Activated naive CD4-positive, alpha-beta T cell (primary cell): ENCODE results near the gene SEPTIN3.
"Not testable (repeated sequence)": the region's sequence is repeated elsewhere in the genome, so short reads cannot be mapped to it uniquely, and the experiment has no call there.

ENCODE experiments used
- DNase-seq, 4 experiments: peaks; one replicate each; lab custom pipeline; 2025; lab: John Stamatoyannopoulos, UW

Gene SEPTIN3

GRCh38 chr22:41940832-41941765, 28.1 kb upstream of the SEPTIN3 start:
- DNase-seq, result peak; percentile 57 to 81 (median 64)

- DNase-seq, result no peak
Measured at GRCh38 chr22:41943661-41944209, 25.5 kb upstream of the SEPTIN3 start.

- peak; percentile 75 to 85 (median 80) for DNase-seq
Measured at GRCh38 chr22:41946629-41947423, 22.4 kb upstream of the SEPTIN3 start, which contains the start of gene CENPM. Gene CENPM (minus strand): TSS chr22:41947152. CDS start chr22:41947076, 76 bp downstream.

GRCh38 chr22:41947424-41948080, 21.7 kb upstream of the SEPTIN3 start:
- no peak for DNase-seq

GRCh38 chr22:41948142-41948541, 21.1 kb upstream of the SEPTIN3 start:
- no peak for DNase-seq

GRCh38 chr22:41948928-41949296, 20.3 kb upstream of the SEPTIN3 start:
- not testable (repeated sequence) for DNase-seq

- no peak for DNase-seq
Measured at GRCh38 chr22:41949297-41949965, 19.8 kb upstream of the SEPTIN3 start.

GRCh38 chr22:41951898-41952474, 17.3 kb upstream of the SEPTIN3 start, which contains the start of gene SMIM45:
Gene SMIM45 (plus strand): TSS chr22:41952150.
- no peak for DNase-seq

- DNase-seq, result no peak
Measured at GRCh38 chr22:41952713-41953112, 16.5 kb upstream of the SEPTIN3 start.

- no peak for DNase-seq
Measured at GRCh38 chr22:41957941-41958556, 11.2 kb upstream of the SEPTIN3 start.

- no peak for DNase-seq
Measured at GRCh38 chr22:41963453-41964111, 5.7 kb upstream of the SEPTIN3 start.

GRCh38 chr22:41964112-41964491, 5.1 kb upstream of the SEPTIN3 start:
- DNase-seq, result no peak

- no peak for DNase-seq
Measured at GRCh38 chr22:41966225-41966606, 3.0 kb upstream of the SEPTIN3 start.

GRCh38 chr22:41966607-41967240, 2.5 kb upstream of the SEPTIN3 start:
- no peak for DNase-seq

- DNase-seq, result no peak
Measured at GRCh38 chr22:41968601-41969000, 642 bp upstream of the SEPTIN3 start.

GRCh38 chr22:41970601-41971000, 1.4 kb downstream of the SEPTIN3 start:
- DNase-seq, result no peak

GRCh38 chr22:41971431-41971830, 2.2 kb downstream of the SEPTIN3 start:
- DNase-seq, result no peak

GRCh38 chr22:41974691-41975290, 5.5 kb downstream of the SEPTIN3 start:
- no peak for DNase-seq
